Dendritic cell treated with granulocyte-macrophage colony-stimulating factor and Interleukin-4, amounts not matched to agents 40 ng/mL and 50 ng/mL, for 4 days (primary cell): ENCODE measurements around the gene THEMIS2.

Source experiments
- H3K27ac Mint-ChIP-seq: one replicate; pipeline ENCODE4 v1.8.0; 2022; ENCODE audit warnings: mild to moderate bottlenecking, mixed read lengths
- H3K27me3 Mint-ChIP-seq: one replicate; pipeline ENCODE4 v1.8.0; 2022; ENCODE audit warnings: mild to moderate bottlenecking, mixed read lengths
- H3K36me3 Mint-ChIP-seq: one replicate; pipeline ENCODE4 v1.8.0; 2022; ENCODE audit warnings: low read depth, mixed read lengths
- H3K4me1 Mint-ChIP-seq: one replicate; pipeline ENCODE4 v1.8.0; 2022; ENCODE audit warnings: low read depth, mixed read lengths
- H3K4me3 Mint-ChIP-seq: one replicate; pipeline ENCODE4 v1.8.0; 2022; ENCODE audit warnings: mild to moderate bottlenecking, moderate library complexity, mixed read lengths
- H3K9me3 Mint-ChIP-seq: one replicate; pipeline ENCODE4 v1.8.0; 2022; ENCODE audit warnings: mixed read lengths
- intact Hi-C: fragments of 100-400 bp; cut with micrococcal nuclease; formaldehyde crosslinking; loops from one replicate; pipeline ENCODE4 v1.15.0; 2022

Gene THEMIS2

GRCh38 chr1:27884006-27884954 lies 11.9 kb downstream of the THEMIS2 start:
- Mint-ChIP-seq H3K4me1 (peaks cover 81% of the 10 kb centered on the region), H3K27me3 (no peaks in the 10 kb centered on the region), H3K27ac (peak overlapping the region; percentile 95), H3K9me3 (no peaks in the 10 kb centered on the region), H3K4me3 (peak overlapping the region; percentile 51), H3K36me3 (peaks cover 99% of the 10 kb centered on the region)
- intact Hi-C loops: loop anchor here (1.0 to 2.0 kb wide), 2 partner anchors 9 to 21 kb away; no protein-coding TSS in a partner anchor

GRCh38 chr1:27885114-27885528 lies 12.8 kb downstream of the THEMIS2 start:
- H3K27me3 Mint-ChIP-seq: no peaks in the 10 kb centered on the region
- peak overlapping the region; percentile 51 for H3K4me3 Mint-ChIP-seq
- intact Hi-C loops: loop anchor here (2.0 kb wide), 1 partner anchor 22 kb away; no protein-coding TSS in a partner anchor
- no peaks in the 10 kb centered on the region for H3K9me3 Mint-ChIP-seq
- H3K27ac Mint-ChIP-seq: peak overlapping the region; percentile 95
- H3K36me3 Mint-ChIP-seq: peaks cover 99% of the 10 kb centered on the region
- H3K4me1 Mint-ChIP-seq: peaks cover 79% of the 10 kb centered on the region

GRCh38 chr1:27885621-27886352 lies 13.4 kb downstream of the THEMIS2 start:
- Mint-ChIP-seq H3K9me3 (no peaks in the 10 kb centered on the region), H3K4me1 (peaks cover 85% of the 10 kb centered on the region), H3K27me3 (no peaks in the 10 kb centered on the region), H3K36me3 (peaks cover 99% of the 10 kb centered on the region), H3K27ac (peak overlapping the region; percentile 95), H3K4me3 (peak overlapping the region; percentile 51)
- intact Hi-C loops: loop anchor here (2.0 kb wide), 1 partner anchor 23 kb away; no protein-coding TSS in a partner anchor

- H3K27me3 Mint-ChIP-seq: no peaks in the 10 kb centered on the region
- H3K36me3 Mint-ChIP-seq: peaks cover 97% of the 10 kb centered on the region
- H3K27ac Mint-ChIP-seq: peak overlapping the region; percentile 95
- peak overlapping the region; percentile 42 for H3K4me3 Mint-ChIP-seq
- peaks cover 87% of the 10 kb centered on the region for H3K4me1 Mint-ChIP-seq
- no peaks in the 10 kb centered on the region for H3K9me3 Mint-ChIP-seq
- intact Hi-C loops: no loop called here
These were observed 14.0 kb downstream of the THEMIS2 start for GRCh38 chr1:27886353-27886679.

GRCh38 chr1:27886744-27887143 lies 14.4 kb downstream of the THEMIS2 start:
- intact Hi-C loops: no loop called here
- H3K4me3 Mint-ChIP-seq: no peak overlapping the region
- H3K9me3 Mint-ChIP-seq: no peaks in the 10 kb centered on the region
- no peaks in the 10 kb centered on the region for H3K27me3 Mint-ChIP-seq
- H3K4me1 Mint-ChIP-seq: peaks cover 87% of the 10 kb centered on the region
- H3K36me3 Mint-ChIP-seq: peaks cover 96% of the 10 kb centered on the region
- H3K27ac Mint-ChIP-seq: peak overlapping the region; percentile 95

- H3K27ac Mint-ChIP-seq: peak overlapping the region; percentile 95
- H3K36me3 Mint-ChIP-seq: peaks cover 96% of the 10 kb centered on the region
- H3K4me3 Mint-ChIP-seq: peak overlapping the region; percentile 48
- H3K4me1 Mint-ChIP-seq: peaks cover 87% of the 10 kb centered on the region
- H3K27me3 Mint-ChIP-seq: no peaks in the 10 kb centered on the region
- no peaks in the 10 kb centered on the region for H3K9me3 Mint-ChIP-seq
- intact Hi-C loops: no loop called here
These were observed 15.1 kb downstream of the THEMIS2 start for GRCh38 chr1:27887215-27888021.

- no peaks in the 10 kb centered on the region for H3K27me3 Mint-ChIP-seq
- H3K9me3 Mint-ChIP-seq: no peaks in the 10 kb centered on the region
- intact Hi-C loops: no loop called here
- peaks cover 77% of the 10 kb centered on the region for H3K4me1 Mint-ChIP-seq
- peaks cover 96% of the 10 kb centered on the region for H3K36me3 Mint-ChIP-seq
- H3K27ac Mint-ChIP-seq: peak overlapping the region; percentile 95
- no peak overlapping the region for H3K4me3 Mint-ChIP-seq
These were observed 17.2 kb downstream of the THEMIS2 start for GRCh38 chr1:27889506-27889905.

- Mint-ChIP-seq H3K4me1 (peaks cover 65% of the 10 kb centered on the region), H3K4me3 (peak overlapping the region; percentile 1), H3K27ac (peak overlapping the region; percentile 95), H3K36me3 (peaks cover 96% of the 10 kb centered on the region), H3K9me3 (no peaks in the 10 kb centered on the region), H3K27me3 (no peaks in the 10 kb centered on the region)
- intact Hi-C loops: loop anchor here (1.0 kb wide), 1 partner anchor 28 kb away; no protein-coding TSS in a partner anchor
These were observed 19.0 kb downstream of the THEMIS2 start for GRCh38 chr1:27891196-27891889.

- Mint-ChIP-seq H3K4me3 (no peak overlapping the region), H3K9me3 (no peaks in the 10 kb centered on the region), H3K27ac (peak overlapping the region; percentile 56), H3K4me1 (peaks cover 44% of the 10 kb centered on the region), H3K36me3 (peaks cover 73% of the 10 kb centered on the region), H3K27me3 (no peaks in the 10 kb centered on the region)
- intact Hi-C loops: no loop called here
These were observed 22.2 kb downstream of the THEMIS2 start for GRCh38 chr1:27894521-27894920.

- Mint-ChIP-seq H3K36me3 (peaks cover 89% of the 10 kb centered on the region), H3K4me3 (no peak overlapping the region), H3K4me1 (peaks cover 17% of the 10 kb centered on the region), H3K27me3 (no peaks in the 10 kb centered on the region), H3K27ac (no peak overlapping the region), H3K9me3 (no peaks in the 10 kb centered on the region)
- intact Hi-C loops: no loop called here
These were observed 34.4 kb downstream of the THEMIS2 start for GRCh38 chr1:27906759-27907158.

GRCh38 chr1:27912429-27912828 lies 40.1 kb downstream of the THEMIS2 start:
- no peak overlapping the region for H3K4me3 Mint-ChIP-seq
- H3K9me3 Mint-ChIP-seq: no peaks in the 10 kb centered on the region
- H3K27me3 Mint-ChIP-seq: no peaks in the 10 kb centered on the region
- H3K36me3 Mint-ChIP-seq: peaks cover 55% of the 10 kb centered on the region
- peaks cover 5% of the 10 kb centered on the region for H3K4me1 Mint-ChIP-seq
- intact Hi-C loops: no loop called here
- H3K27ac Mint-ChIP-seq: no peak overlapping the region

GRCh38 chr1:27915082-27915575 lies 42.8 kb downstream of the THEMIS2 start:
- Mint-ChIP-seq H3K36me3 (peaks cover 33% of the 10 kb centered on the region), H3K9me3 (no peaks in the 10 kb centered on the region), H3K4me3 (peak overlapping the region; percentile 34), H3K4me1 (peaks cover 5% of the 10 kb centered on the region), H3K27ac (peak overlapping the region; percentile 95), H3K27me3 (no peaks in the 10 kb centered on the region)
- intact Hi-C loops: no loop called here

GRCh38 chr1:27922272-27922671 lies 49.9 kb downstream of the THEMIS2 start:
- H3K4me1 Mint-ChIP-seq: no peaks in the 10 kb centered on the region
- H3K36me3 Mint-ChIP-seq: no peaks in the 10 kb centered on the region
- intact Hi-C loops: no loop called here
- no peak overlapping the region for H3K27ac Mint-ChIP-seq
- H3K9me3 Mint-ChIP-seq: no peaks in the 10 kb centered on the region
- no peak overlapping the region for H3K4me3 Mint-ChIP-seq
- H3K27me3 Mint-ChIP-seq: no peaks in the 10 kb centered on the region
